ENCODE results near the gene PRSS48. TPM values are rescaled to one million over a fixed set of nuclear protein-coding genes. Genes with fewer than 3 reads are reported as not detected.
"Not testable (repeated sequence)": the region's sequence is repeated elsewhere in the genome, so short reads cannot be mapped to it uniquely, and the experiment has no call there.

PRSS48 gene
- total RNA-seq, 1 experiment from 2014 or later: not detected

GRCh38 chr4:151310124-151310728 is 33.3 kb downstream of the PRSS48 start:
- in situ Hi-C loops (cut with HindIII; ENCODE audit: low pct_unique_long_range_greater_than_20kb, low sequenced_read_pairs): no loop called here

GRCh38 chr4:151313306-151314009 is 36.5 kb downstream of the PRSS48 start:
- in situ Hi-C loops (cut with HindIII; ENCODE audit: low pct_unique_long_range_greater_than_20kb, low sequenced_read_pairs): no loop called here

More at GRCh38 chr4:151310124-151310728, 33.3 kb downstream of the PRSS48 start:
- no peak for DNase-seq (ENCODE audit: low read depth)

GRCh38 chr4:151314010-151314355 is 37.0 kb downstream of the PRSS48 start:
- in situ Hi-C loops (cut with HindIII; ENCODE audit: low pct_unique_long_range_greater_than_20kb, low sequenced_read_pairs): no loop called here
- DNase-seq (ENCODE audit: low read depth): no peak

More at GRCh38 chr4:151313306-151314009, 36.5 kb downstream of the PRSS48 start:
- DNase-seq (ENCODE audit: low read depth): no peak

GRCh38 chr4:151314479-151314878 is 37.5 kb downstream of the PRSS48 start:
- in situ Hi-C loops (cut with HindIII; ENCODE audit: low pct_unique_long_range_greater_than_20kb, low sequenced_read_pairs): no loop called here
- no peak for DNase-seq (ENCODE audit: low read depth)

GRCh38 chr4:151315212-151315886 is 38.4 kb downstream of the PRSS48 start:
- in situ Hi-C loops (cut with HindIII; ENCODE audit: low pct_unique_long_range_greater_than_20kb, low sequenced_read_pairs): no loop called here
- peak; percentile 36 for DNase-seq (ENCODE audit: low read depth)

- in situ Hi-C loops (cut with HindIII; ENCODE audit: low pct_unique_long_range_greater_than_20kb, low sequenced_read_pairs): no loop called here
Measured at GRCh38 chr4:151316645-151317044, 39.7 kb downstream of the PRSS48 start.

GRCh38 chr4:151318307-151319006 is 41.5 kb downstream of the PRSS48 start:
- in situ Hi-C loops (cut with HindIII; ENCODE audit: low pct_unique_long_range_greater_than_20kb, low sequenced_read_pairs): no loop called here
- no peak for DNase-seq (ENCODE audit: low read depth)

More at GRCh38 chr4:151316645-151317044, 39.7 kb downstream of the PRSS48 start:
- DNase-seq (ENCODE audit: low read depth): no peak

GRCh38 chr4:151319490-151319889 is 42.5 kb downstream of the PRSS48 start:
- in situ Hi-C loops (cut with HindIII; ENCODE audit: low pct_unique_long_range_greater_than_20kb, low sequenced_read_pairs): no loop called here

GRCh38 chr4:151321586-151321985 is 44.6 kb downstream of the PRSS48 start:
- in situ Hi-C loops (cut with HindIII; ENCODE audit: low pct_unique_long_range_greater_than_20kb, low sequenced_read_pairs): no loop called here
- no peak for DNase-seq (ENCODE audit: low read depth)

More at GRCh38 chr4:151319490-151319889, 42.5 kb downstream of the PRSS48 start:
- no peak for DNase-seq (ENCODE audit: low read depth)

- in situ Hi-C loops (cut with HindIII; ENCODE audit: low pct_unique_long_range_greater_than_20kb, low sequenced_read_pairs): not testable (repeated sequence)
- peak; percentile 19 for DNase-seq (ENCODE audit: low read depth)
Measured at GRCh38 chr4:151322161-151322560, 45.2 kb downstream of the PRSS48 start.

GRCh38 chr4:151322570-151322969 is 45.6 kb downstream of the PRSS48 start:
- in situ Hi-C loops (cut with HindIII; ENCODE audit: low pct_unique_long_range_greater_than_20kb, low sequenced_read_pairs): no loop called here
- DNase-seq (ENCODE audit: low read depth): no peak

- no peak for DNase-seq (ENCODE audit: low read depth)
- in situ Hi-C loops (cut with HindIII; ENCODE audit: low pct_unique_long_range_greater_than_20kb, low sequenced_read_pairs): no loop called here
Measured at GRCh38 chr4:151323667-151324066, 46.7 kb downstream of the PRSS48 start.

GRCh38 chr4:151324124-151324751 is 47.3 kb downstream of the PRSS48 start:
- DNase-seq (ENCODE audit: low read depth): peak; percentile 32
- in situ Hi-C loops (cut with HindIII; ENCODE audit: low pct_unique_long_range_greater_than_20kb, low sequenced_read_pairs): no loop called here

- peak; percentile 77 for DNase-seq (ENCODE audit: low read depth)
- in situ Hi-C loops (cut with HindIII; ENCODE audit: low pct_unique_long_range_greater_than_20kb, low sequenced_read_pairs): no loop called here
Measured at GRCh38 chr4:151324752-151325110, 47.8 kb downstream of the PRSS48 start.

GRCh38 chr4:151325111-151325948 is 48.4 kb downstream of the PRSS48 start, which contains the start of gene SH3D19:
Gene SH3D19, minus strand, starts transcription at chr4:151325605. Its CDS starts 253 bp downstream, at chr4:151325352.
- in situ Hi-C loops (cut with HindIII; ENCODE audit: low pct_unique_long_range_greater_than_20kb, low sequenced_read_pairs): no loop called here
- peak; percentile 84 for DNase-seq (ENCODE audit: low read depth)

- DNase-seq (ENCODE audit: low read depth): no peak
Measured at GRCh38 chr4:151325949-151326246, 48.9 kb downstream of the PRSS48 start.

GRCh38 chr4:151329217-151330007 is 52.5 kb downstream of the PRSS48 start:
- in situ Hi-C loops (cut with HindIII; ENCODE audit: low pct_unique_long_range_greater_than_20kb, low sequenced_read_pairs): no loop called here

More at GRCh38 chr4:151325949-151326246, 48.9 kb downstream of the PRSS48 start:
- in situ Hi-C loops (cut with HindIII; ENCODE audit: low pct_unique_long_range_greater_than_20kb, low sequenced_read_pairs): no loop called here

More at GRCh38 chr4:151329217-151330007, 52.5 kb downstream of the PRSS48 start:
- DNase-seq (ENCODE audit: low read depth): peak; percentile 18

Measured in Caki2 (cell line).